WERI-Rb-1 (cell line): ENCODE measurements around the gene ROBO4.

Experiments
- DNase-seq: peaks from one replicate; pipeline ENCODE4 v3.0.0-alpha.2; 2020
- H3K27ac ChIP-seq: fragments of 250-450 bp; sonication (Bioruptor Pico); 2 replicates; pipeline ENCODE4 v1.5.1; 2020; ENCODE audit warnings: mild to moderate bottlenecking, moderate library complexity
- H3K27me3 ChIP-seq: fragments of 250-450 bp; sonication (Bioruptor Pico); 2 replicates; pipeline ENCODE4 v1.5.1; 2021; ENCODE audit warnings: mild to moderate bottlenecking, low read depth, moderate library complexity; ENCODE audit not compliant: insufficient read depth, severe bottlenecking
- H3K36me3 ChIP-seq: fragments of 250-450 bp; sonication (Bioruptor Pico); 2 replicates; pipeline ENCODE4 v1.5.1; 2020; ENCODE audit warnings: mild to moderate bottlenecking, moderate library complexity
- H3K4me3 ChIP-seq: 2 replicates; pipeline ENCODE4 v1.5.1; 2011; ENCODE audit warnings: low read depth, mild to moderate bottlenecking, control low read depth, low read length
- H3K9me3 ChIP-seq: fragments of 250-450 bp; sonication (Bioruptor Pico); 2 replicates; pipeline ENCODE4 v1.5.1; 2021; ENCODE audit warnings: mild to moderate bottlenecking, moderate library complexity; ENCODE audit not compliant: severe bottlenecking
- TF ChIP-seq, protein P1 (sequence below): IDR thresholded peaks from 2 replicates; pipeline ENCODE4 v1.5.1; 2011; ENCODE audit warnings: low read depth, mild to moderate bottlenecking, control low read depth, inconsistent platforms, low read length

The ROBO4 gene

DNA sequence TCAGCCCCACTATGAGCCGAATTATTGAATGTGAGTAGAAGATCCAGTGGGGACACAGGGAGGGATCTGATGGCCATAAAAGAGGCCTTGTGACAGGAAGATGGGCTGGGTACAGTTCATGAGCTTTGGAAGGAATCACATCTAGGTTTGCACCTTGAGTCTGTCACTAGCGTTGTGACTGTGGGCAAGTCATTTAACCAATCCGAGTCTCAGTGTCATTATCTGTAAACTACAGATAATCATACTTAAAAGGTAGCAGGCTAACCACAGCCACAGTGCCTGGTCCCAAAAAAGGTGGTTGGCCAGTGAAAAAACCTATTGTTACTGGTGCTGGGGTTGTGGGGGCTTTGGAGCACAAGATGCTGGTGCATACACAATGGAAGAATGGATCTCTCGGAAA, 25.2 kb upstream of the ROBO4 start:
- no peaks in the 10 kb centered on the region for H3K27me3 ChIP-seq
- no peak overlapping the region for H3K4me3 ChIP-seq
- no peak overlapping the region for H3K27ac ChIP-seq
- DNase-seq, result no peak
- TF ChIP-seq, protein P1, sequence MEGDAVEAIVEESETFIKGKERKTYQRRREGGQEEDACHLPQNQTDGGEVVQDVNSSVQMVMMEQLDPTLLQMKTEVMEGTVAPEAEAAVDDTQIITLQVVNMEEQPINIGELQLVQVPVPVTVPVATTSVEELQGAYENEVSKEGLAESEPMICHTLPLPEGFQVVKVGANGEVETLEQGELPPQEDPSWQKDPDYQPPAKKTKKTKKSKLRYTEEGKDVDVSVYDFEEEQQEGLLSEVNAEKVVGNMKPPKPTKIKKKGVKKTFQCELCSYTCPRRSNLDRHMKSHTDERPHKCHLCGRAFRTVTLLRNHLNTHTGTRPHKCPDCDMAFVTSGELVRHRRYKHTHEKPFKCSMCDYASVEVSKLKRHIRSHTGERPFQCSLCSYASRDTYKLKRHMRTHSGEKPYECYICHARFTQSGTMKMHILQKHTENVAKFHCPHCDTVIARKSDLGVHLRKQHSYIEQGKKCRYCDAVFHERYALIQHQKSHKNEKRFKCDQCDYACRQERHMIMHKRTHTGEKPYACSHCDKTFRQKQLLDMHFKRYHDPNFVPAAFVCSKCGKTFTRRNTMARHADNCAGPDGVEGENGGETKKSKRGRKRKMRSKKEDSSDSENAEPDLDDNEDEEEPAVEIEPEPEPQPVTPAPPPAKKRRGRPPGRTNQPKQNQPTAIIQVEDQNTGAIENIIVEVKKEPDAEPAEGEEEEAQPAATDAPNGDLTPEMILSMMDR, result no peak
- H3K9me3 ChIP-seq, result no peaks in the 10 kb centered on the region
- H3K36me3 ChIP-seq, result no peaks in the 10 kb centered on the region

DNA sequence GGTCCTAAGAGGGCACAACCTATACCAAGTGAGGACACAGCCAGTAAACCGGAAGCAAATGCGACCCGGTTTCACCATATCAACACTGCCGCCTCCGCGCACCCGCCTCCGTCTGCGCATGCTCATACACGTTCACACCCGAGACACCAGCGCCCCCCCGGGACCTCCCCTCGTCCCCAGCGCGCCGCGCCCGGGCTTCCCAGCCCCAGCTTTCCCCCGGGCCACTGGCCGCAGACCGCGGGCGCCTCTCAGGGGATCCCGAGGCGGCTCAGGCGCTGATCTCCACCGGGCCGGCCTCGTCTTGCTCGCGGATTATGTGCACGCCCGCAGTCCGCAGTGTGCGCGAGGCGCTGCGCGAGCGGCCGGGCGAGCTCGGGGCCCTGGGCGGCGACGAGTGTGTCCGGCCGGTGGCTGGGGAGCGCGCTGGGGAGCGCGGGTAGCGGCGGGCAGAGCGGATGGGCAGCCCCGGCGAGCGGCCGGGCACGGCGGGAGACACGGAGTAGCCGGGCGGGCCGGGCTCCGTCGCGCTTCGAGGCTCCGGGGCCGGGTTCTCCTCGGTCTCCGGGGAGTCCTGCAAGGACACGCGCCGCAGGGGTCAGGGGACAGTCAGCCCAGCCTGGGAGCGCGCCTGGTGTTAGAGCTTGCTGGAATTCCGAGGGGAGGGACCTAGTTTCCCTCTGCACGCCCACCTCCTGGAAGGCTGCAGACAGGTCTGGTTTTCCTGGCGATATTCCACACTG, 23.4 kb upstream of the ROBO4 start:
- peak; percentile 90 for DNase-seq
- H3K27ac ChIP-seq, result peak overlapping the region; percentile 59
- TF ChIP-seq, protein P1, result no peak
- peak overlapping the region; percentile 30 for H3K4me3 ChIP-seq
- H3K9me3 ChIP-seq, result no peaks in the 10 kb centered on the region
- no peaks in the 10 kb centered on the region for H3K36me3 ChIP-seq
- H3K27me3 ChIP-seq, result no peaks in the 10 kb centered on the region

DNA sequence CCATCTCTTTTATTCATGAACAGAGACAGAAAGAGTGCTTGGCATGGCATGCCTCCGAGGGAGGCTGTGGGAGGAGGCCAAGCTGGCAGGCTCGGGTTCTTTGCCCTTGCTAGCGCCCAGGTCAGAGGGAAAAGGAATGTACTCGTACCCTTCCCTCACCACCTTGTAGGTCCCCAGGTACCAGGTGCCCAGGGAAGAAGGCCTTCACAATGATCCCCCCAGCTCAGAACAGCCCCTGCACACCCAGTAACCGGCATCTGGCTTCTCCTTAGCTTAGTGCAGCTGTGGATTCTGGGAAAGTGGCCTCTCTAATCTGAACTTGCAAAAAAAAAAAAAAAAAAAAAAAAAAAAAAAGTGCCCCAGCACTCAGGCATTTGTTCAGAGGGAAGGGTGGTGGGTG, 22.7 kb upstream of the ROBO4 start:
- TF ChIP-seq, protein P1, result no peak
- Histone ChIP-seq H3K36me3 (no peaks in the 10 kb centered on the region), H3K27ac (no peak overlapping the region), H3K4me3 (no peak overlapping the region), H3K27me3 (no peaks in the 10 kb centered on the region), H3K9me3 (no peaks in the 10 kb centered on the region)
- DNase-seq, result no peak

DNA sequence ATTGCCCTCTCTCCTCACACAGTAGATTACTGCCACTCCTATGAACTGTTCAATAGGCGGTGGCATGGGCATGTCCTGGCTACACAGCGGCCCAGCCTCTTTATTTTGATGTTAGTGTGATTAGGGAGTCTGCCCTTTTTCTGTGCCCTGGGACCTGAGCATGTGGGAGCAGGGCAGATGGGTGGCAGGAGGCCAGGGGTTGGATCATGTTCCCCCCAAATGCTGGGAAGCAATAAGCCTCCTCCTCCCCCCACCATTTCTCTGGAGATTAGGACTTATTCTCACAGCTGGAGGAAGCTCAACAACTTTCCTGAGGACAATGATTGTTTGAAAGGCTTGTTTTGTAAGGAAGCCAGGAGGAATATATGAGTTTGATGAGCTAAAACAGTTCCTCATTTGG, 22.2 kb upstream of the ROBO4 start:
- DNase-seq, result no peak
- Histone ChIP-seq H3K27me3 (no peaks in the 10 kb centered on the region), H3K27ac (no peak overlapping the region)

DNA sequence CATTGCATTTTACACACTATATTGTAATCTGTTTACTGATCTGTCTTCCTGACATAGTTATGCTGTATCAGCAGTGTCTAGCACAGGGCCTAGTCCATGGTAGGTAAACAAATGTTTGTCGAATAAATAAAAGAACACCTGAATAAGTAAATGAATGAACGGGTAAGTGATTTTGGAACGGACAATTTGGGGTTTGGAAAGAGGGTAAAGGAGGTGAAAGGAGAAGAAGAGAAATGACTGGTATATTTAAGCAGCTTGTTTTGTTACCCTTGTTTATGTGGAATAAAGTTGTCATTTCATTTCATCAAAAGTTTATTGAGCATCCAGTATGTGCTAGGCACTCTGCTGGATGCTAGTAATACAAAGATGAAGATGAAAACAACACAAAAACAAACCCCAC, 21.3 kb upstream of the ROBO4 start, which contains the start of gene HEPN1:
HEPN1 (plus strand) TSS at position 301 of the 400 bp plus-strand sequence.
- H3K9me3 ChIP-seq, result no peaks in the 10 kb centered on the region
- H3K36me3 ChIP-seq, result no peaks in the 10 kb centered on the region
- DNase-seq, result no peak
- no peak within 1 kb of the TSS for H3K27ac ChIP-seq
- TF ChIP-seq, protein P1, result no peak
- no peak within 1 kb of the TSS for H3K4me3 ChIP-seq
- H3K27me3 ChIP-seq, result no peaks in the 10 kb centered on the region

More for the DNA sequence above, 22.2 kb upstream of the ROBO4 start:
- Histone ChIP-seq H3K36me3 (no peaks in the 10 kb centered on the region), H3K4me3 (no peak overlapping the region), H3K9me3 (no peaks in the 10 kb centered on the region)
- TF ChIP-seq, protein P1, result no peak
